Ammon's horn (tissue), 1 donor: ENCODE results near the gene MGAT5B.

Experiments
- DNase-seq: peaks from one replicate; pipeline ENCODE4 v3.0.0-alpha.2; 2016; ENCODE audit warnings: low spot score

MGAT5B gene

DNA sequence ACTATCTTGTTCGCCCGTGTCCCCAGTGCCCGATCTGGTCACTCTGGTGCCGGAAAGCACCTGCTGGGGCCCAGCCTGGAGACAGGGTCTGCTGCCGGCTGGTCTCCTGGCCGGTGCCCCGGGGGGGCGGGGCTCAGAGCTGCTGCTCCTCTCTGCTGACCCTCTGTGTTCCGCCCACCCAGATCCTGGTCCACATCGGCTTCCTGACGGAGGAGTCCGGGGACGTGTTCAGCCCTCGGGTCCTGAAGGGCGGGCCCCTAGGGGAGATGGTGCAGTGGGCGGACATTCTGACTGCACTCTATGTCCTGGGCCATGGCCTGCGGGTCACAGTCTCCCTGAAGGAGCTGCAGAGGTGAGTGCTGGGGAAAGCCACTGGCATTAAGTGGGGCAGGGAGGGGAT, 37.6 kb downstream of the MGAT5B start:
- no peak for DNase-seq

DNA sequence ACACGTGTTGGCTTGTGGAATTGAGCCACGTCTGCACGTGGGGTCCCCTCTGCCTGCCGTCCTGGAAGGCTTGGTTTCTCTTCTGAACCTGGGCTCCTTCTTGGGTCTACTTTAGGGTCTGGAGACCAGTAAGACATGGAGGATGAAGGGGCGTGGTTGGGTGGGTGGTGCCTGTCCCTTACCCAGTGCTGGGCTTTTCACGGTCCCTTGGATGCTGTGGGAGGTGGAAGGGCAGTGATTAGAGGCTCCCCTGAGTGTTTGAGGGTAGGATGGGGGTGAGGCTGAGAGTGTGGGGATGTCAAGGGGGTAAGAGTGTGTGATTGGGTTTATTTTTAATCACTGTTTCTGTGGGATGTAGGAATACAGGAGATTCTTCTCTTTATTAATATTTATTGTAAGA, 38.3 kb downstream of the MGAT5B start:
- DNase-seq: no peak

DNA sequence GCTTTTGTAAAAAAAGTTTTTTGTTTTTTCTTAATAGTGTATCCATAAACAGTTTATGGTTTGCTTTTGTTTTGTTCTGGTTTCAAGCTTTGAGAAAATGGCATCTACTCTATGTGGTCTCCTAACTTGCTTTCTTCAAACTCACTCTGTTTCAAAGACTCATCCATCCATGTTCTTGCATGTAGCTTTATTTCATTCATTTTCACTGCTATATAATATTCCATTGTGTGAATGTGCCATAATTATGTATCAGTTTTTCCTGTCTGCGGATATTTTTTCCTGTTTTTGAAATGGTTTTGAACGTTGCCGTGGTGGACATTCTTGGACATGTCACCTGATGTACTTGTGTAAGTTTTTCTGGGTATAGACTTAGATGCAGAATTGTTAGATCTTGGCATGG, 39.1 kb downstream of the MGAT5B start:
- DNase-seq: no peak

DNA sequence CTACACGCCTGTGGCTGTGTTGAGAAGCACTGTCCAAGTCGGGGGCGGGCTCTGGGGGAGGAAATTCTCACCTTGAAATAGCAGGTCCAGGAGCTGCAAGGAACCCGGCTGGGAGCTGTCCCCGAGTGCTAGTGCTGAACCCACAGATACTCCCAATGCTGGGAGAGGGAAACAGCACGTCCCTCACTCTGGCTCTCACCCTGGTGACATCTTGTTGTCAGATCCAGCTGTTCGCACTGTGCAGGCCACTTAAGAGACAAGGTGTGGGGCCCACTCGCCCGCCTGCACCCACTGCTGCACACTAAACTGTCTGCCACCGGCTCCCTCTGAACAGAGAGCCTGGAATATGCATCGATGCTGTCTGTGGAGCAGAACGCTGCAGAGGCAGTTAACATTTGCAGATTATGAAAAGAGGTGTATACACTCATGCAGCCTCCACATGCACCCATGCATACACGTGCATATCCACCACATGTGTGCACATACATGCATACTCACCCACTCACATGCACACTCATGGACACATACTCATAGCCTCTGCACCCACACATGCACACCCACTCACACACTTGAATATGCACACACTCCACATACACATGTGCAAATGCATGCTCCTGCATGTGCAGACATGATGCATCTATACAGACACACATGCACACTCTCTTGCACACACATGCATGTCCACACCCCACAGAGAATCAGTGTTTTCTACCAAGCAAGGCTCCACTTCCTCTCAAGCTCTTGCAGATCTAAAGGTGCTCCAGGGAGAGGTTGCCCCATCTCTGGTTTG, 42.0 kb downstream of the MGAT5B start:
- DNase-seq: no peak

DNA sequence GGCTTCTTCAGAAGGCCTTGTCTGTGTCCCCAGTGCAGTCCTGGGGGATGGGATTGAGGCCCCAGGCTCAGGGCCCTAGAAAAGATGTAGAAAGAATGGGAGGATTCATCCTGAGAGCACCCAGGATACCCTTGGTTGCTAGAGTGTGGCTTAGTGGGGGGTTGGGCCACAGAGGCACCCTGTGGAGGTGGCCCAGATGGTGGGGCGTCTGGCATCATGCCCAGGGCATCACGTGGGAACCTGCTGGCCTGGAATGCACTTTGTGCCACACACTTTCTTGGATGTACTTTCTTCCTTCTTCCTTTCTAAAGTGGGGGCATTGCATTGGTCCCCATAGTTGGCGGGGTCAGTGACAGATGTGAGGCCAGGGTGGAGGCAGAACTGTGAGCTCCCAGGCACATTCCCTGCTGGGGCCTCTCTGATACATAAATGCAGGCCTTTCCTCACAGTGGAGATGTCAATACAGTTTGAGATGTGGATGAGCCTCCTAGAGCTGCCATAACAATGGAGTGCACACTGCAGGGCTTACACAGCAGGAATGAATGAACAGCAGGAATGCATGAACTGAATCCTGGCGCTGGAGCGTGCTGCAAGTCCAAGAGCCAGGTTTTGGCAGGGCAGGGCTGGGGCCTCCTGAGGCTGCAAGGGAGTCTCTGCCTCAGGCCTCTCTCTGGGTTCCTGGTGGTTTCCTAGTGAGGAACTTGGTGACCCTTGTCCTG, 43.3 kb downstream of the MGAT5B start:
- no peak for DNase-seq

DNA sequence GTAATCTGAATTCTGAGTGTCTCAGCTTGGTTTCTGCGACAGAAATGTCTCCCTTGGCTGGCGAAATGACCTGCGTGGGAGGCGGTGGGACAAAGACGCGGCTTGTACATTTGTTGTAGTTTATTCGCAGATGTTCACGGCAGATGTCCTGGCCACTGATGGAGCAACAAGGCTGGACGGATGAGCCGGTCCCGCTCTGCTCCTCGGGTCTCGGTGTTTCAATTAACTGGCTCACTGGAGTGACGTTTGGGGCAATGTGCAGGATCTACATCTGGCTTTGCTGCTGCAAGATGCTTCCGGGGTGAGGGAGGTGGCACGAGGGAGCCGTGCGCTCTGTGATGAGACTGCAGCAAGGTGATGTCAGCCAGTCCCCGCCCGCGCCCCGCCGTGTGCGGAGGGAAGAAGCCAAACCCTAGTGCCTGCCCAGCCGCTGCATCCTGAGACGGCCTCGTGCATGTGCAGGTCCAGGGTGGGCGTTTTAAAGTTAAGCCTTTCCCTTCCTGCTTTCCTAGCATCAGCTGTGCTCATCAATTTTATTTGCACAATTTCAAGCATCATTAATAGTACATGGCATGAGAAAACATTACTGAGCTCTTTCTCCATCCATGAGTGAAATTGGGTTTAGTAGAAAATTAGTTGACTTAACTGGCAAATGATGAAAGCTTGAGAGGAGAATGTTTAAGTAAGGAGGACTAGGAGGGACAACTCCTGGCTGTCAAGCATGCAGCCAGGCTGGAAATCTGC, 44.4 kb downstream of the MGAT5B start:
- DNase-seq: no peak

DNA sequence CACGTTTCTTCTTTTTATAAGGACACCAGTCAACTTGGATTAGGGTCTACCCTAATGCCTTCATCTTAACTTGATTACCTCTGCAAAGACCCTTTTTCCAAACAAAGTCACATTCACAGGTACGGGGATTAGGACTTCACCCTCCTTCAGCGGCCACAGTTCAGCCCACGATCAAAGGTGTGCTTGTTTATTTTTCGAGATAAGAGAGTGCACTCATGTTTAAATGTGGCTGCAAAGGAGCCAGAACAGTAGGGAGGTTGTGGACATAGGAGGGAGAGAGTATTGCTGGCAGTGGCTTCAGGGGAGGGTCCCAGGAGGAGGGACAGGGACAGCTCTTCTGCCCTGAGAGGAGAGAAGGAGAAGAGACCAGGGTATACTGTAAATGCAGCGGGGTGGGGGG, 46.7 kb downstream of the MGAT5B start:
- no peak for DNase-seq

DNA sequence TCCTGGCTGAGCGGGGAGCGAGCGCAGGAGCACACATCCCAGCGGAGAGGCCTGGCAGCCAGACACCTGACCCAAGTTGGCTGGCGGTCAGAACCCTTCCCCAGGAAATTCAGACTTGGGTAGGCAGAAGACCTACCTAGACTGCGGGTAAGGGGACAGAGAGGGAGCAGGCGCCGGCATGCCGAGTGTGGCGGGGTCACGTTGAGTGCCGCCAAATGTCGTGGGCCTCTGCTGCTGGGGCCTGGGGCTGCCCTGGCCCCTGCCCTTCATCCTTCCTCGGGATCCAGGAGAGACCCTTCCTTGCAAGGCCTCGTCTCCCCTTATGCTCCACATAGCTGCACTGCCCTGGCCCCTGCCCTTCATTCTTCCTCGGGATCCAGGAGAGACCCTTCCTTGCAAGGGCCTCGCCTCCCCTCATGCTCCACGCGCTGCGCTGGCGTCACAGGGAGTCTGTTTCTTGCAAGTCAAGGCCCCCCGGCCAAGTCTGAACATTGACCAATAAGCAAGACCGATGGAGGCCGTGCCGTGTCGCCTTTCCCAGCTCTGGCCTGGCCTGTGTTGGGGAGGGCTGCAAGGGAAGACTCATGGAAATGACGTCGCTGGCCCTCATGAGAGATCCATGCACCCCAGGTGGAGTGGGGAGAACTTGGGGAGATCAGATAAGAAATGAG, 47.8 kb downstream of the MGAT5B start:
- no peak for DNase-seq

DNA sequence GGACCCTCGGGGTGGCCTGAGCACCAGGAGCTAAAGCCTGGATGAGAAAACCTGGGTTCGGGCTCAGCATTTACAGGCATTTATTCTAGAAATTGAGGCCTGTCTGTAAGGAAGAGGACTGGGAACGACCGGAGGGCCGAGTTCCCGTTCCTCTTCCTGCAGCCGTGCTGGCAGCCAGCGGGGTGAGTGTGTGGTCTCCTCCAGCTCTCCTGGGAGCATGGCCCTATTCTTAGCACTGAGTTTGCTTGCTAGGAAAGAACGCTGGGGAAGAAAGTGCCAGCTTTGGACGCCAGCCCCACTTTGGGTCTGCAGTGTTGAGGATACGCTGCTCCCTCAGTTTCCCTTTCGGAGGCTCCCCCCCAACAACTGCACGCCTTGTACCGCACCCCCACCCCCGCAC, 49.6 kb downstream of the MGAT5B start:
- DNase-seq: no peak

DNA sequence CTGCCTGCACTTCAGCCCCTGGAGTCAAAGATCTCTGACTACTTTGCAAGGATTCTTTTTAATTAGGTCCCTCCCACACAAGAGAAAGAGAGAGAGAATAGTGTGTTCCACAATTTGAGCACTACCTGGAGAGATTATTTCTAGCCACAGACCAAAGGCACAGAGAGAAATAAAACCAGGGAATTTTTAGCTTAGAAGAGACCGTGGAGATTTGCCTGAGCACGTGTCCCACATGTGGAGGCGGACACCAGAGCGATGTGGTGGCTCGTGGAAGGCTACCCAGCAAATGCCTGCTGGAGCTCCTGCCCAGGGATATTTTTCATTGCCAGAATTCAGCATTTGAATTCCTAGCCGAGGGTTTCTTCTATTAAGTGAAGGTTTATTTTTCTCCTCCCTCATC, 50.6 kb downstream of the MGAT5B start:
- DNase-seq: no peak

DNA sequence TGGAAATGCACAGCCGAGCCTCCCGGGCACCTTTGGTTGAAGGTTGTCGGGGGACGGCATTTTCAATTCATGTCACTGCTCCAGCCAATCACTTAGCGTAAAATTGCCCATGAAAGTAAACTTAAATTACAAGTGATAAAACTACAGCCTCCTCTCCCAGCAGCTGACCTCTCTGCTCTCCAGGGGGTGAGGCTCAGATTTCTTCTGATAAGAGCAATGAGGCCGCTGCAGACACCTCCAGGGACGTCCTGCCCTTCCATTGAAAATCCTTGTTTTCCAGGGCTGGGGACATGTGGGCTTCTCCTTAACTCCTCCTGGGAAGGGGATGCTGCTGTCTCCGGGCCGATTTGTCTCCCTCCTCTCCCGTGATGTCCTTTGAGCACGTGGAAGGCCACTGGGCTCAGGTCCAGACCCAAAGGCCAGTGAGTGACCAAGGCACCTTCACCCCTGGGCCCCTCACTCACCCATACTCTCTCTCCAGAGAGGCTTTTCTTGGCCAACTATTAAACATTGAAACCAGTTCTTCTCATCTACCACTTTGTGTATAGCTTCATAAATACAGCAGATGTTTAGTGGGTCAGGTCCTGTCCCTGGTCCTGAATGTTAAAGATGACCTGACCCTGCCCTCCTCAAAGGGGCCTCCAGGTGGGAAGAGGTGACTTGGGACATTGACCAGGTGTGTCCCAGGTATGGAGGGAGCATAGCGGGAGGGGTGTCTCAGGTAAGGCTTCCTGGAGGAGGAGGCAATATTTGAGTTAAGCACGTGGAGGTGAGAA, 52.3 kb downstream of the MGAT5B start:
- no peak for DNase-seq

DNA sequence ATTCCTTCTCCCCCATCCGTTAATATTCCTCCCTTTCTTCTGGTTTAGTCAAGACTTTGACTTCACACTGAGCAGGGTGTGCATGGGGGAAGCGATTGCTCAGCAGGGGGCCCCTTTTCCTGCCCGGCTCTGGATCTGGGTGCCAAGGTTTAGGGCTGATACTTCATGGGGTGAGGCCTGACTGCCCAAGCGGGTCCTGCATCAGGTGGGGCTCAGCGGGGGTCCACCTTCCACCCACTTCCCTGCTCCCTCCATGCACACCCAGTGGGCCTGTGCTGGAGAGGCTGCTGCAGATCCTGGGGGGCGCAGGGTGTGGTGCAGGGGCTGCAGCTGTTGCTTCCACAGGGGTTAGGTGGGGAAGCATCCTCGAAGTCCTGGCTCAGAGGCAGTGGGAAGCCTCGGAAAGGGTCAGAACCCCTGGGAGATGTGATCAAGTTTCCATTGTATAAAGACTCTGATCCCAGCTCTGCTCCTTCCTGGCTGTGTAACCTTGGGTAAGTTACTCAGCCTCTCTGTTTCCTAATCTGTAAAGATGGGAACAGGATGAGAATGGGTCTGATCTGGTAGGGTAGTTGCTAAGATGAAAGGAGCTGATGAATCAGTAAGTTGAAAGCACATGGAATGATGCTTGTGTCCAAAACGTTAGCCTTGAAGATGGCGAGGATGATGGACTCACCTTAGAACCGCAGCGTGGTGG, 53.3 kb downstream of the MGAT5B start:
- DNase-seq: no peak

DNA sequence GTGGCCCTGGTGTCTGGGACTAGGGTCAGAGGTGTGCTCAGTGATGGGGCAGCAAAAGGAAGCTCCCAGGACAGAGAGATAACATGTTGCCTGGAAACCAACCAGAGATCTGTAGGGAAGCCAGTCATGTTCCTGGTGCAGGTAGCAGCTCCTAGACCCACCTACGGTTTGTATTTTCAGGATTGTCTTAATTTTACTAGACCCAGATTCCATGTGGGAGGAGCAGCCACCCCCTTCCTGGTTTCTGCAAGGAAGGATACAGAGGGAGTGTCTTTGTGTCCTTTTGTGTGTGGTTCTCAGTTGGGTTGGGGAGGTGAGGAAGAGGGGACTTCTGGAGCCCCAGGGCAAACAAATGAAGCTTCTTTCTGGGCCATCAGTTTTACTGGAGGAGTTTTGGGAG, 53.9 kb downstream of the MGAT5B start:
- no peak for DNase-seq

DNA sequence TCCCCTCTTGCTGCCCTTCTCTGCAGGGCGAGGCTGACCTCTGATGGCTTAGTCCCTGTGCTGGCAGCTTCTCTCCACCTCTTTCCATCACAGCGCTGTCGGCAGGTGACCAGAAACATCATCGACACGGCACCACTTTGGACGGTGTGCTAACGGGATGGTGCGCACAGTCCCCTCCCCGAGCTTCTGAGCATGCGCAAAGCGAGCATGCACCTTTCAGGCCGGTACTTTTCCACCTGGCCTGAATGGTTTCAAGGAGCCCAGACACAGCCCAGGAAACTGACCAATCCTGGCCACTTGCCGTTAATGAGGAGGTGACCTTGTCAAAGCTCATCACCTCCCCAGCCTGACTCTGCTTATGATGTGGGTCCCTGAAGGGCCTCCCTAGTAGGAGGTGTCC, 54.8 kb downstream of the MGAT5B start:
- no peak for DNase-seq

DNA sequence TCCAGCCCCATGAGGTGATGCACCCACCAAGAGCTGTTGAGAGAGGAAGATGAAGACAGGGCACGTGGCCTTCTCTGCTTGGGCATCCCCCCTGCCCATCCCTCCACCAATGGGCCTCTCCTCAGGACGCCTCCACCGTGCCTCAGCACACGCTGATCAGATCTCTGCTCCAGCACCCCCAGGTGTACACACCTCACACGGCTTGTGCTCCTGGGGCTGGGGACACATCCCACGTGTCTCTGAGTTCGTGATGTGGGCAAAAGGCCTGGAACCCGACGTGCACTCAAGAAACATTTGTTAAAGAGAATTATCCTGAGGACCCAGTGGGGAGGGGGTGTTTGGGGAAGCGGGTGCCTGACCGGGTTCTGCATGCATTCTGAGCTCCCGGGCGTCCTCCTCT, 55.3 kb downstream of the MGAT5B start:
- DNase-seq: no peak

DNA sequence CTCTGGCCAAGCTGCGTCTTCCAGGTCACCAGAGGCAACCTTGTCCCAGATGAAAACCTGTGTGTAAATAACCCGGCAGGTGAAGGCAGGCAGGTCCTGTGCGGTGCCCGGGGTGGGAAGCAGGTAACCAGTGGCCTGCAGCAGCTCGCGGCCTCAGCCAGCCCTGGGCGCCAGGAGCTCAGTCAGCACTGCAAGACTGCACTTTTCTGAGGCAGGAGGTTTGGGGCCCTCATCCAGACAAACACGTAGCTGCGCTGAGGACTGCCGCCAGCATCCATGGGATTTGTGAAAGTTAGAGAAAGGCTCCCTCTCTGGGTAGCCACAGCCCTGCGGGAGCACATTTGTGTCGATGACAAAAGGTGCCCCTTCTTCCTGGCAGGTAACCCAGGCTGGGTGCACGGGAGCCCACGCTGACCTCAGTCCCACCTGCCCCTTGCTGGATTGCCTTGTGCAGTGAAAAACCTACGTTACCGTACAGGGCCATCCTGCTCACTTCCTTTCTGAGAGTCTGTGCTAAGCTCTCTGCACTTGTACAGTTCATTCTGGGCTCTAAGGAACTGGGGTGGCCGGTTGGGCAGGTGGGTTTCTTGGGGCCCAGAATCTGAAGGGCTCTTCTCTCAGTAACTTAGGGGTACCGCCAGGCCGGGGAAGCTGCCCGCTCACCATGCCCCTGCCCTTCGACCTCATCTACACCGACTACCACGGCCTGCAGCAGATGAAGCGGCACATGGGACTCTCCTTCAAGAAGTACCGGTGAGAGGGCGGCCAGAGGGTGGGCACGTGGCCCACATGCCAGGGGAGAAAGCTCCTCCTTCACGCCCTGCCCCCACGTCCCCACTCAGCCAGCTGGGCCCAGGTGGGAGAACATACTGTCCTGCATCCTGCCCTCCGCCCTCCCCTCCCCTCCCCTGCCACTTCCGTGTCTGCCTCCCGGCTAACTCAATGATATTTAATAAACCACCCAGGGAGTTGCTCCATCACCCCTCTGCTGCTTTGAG, 56.4 kb downstream of the MGAT5B start:
- no peak for DNase-seq

DNA sequence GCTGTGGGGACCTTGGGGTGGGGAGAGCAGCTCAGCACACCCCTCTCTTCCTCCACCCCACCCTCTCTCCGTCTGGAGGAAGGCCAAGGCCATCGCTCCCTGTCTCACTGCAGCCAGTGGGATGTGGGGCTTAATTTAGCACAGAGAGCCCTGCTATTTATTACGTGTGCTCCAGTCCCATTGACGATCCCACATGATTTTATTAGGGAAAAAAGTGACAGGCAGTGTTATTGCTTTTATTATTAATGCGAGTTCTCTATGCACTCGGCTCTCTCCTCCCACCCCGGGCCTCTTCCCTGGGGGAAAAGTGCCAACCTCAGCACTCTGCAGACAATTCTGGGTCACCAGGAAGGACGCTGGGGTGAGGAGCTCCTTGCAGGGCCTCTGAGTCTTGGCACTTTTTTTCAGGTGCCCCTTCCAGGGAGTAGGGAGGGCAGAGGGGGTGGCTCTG, 57.3 kb downstream of the MGAT5B start:
- DNase-seq: no peak

DNA sequence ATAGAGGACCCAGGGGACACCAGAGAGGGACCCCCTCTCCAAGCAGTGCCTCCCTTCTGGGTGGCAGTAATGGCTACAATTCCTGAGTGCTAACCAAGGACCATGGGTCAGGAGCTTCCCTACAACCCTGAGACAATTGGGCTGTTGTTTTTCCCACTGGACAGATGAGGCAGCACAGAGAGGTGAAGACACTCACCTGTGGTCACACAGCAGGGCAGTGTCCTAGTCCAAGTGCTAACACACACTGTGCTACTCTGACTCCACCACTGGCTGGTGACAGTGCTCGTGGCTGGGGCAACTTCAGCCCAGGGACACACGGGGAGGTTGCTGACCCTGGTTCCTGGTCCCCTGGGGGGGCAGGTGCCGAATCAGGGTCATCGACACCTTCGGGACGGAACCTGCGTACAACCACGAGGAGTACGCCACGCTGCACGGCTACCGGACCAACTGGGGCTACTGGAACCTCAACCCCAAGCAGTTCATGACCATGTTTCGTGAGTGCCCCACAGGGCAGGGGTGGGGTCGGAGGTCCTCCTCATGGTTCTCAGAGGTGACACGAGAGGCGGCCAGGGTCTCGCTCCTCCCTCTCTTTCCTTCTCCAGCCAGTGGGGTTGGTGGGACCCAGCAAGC, 58.1 kb downstream of the MGAT5B start:
- DNase-seq: no peak

DNA sequence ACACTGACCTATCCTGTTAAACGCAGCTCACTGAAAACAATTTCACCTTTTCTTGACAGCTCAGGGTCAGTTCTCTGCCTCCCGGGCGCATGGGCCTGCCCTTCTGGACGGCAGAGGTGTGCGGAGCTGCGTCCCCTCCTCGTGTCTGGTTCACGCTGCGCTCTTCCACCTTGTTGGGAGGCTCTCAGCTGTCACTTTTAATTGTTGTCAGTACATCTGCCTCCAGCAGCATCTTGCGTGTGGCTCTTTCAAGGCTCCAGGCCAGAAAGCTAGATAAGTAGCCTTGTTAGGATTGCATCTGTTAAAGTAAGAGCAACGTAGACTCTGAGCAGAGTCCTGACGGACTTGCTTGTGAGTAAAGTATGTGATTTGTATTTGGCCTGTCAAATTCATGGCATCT, 59.4 kb downstream of the MGAT5B start:
- no peak for DNase-seq
